HepG2 (cell line): ENCODE data around the gene MXI1. TPM values are rescaled to one million over a fixed set of nuclear protein-coding genes. Genes with fewer than 3 reads are reported as not detected.

Experiments used
- ATAC-seq: fragments of 200-7000 bp; cut with Tn5 transposase; 3 replicates; pipeline ENCODE4 v1.9.1; 2020; ENCODE audit warnings: mild to moderate bottlenecking, moderate library complexity
- BruUV-seq: library from RNA; stranded (reverse); fragments of 400-500 nt; replicated peaks from 2 replicates; lab custom pipeline; 2021; lab: Mats Ljungman, UMichigan
- CTCF ChIA-PET: fragments of 300-600 bp; formaldehyde crosslinking; extraction: SDS; loops from one replicate; lab custom pipeline; 2021; ENCODE audit warnings: low total read pairs, inconsistent platforms, low intra/inter-chr PET ratio; lab: Yijun Ruan, JAX
- POLR2A ChIA-PET: fragments of 350-600 bp; sonication (Branson Sonifier 250); formaldehyde crosslinking; loops from one replicate; lab custom pipeline; 2020; ENCODE audit warnings: antibody characterized with exemption, inconsistent platforms; lab: Yijun Ruan, JAX
- DNase-seq: peaks from one replicate; pipeline ENCODE4 v3.0.0-alpha.2; 2015; ENCODE audit warnings: low spot score
- FAIRE-seq: peaks from 3 replicates; lab custom pipeline; 2011; peaks lifted over from hg19 to GRCh38; lab: Jason Lieb, UNC
- H2AFZ ChIP-seq: one replicate; pipeline ENCODE4 v1.6.1; 2011; ENCODE audit warnings: low read length, inconsistent platforms
- H3K27ac ChIP-seq: fragments of 300-600 bp; 3 replicates; pipeline ENCODE4 v1.8.0; 2011; ENCODE audit warnings: mixed run types, mild to moderate bottlenecking, mixed read lengths, low read length, inconsistent platforms; ENCODE audit not compliant: insufficient read depth; ENCODE audit errors: extremely low read length
- H3K27me3 ChIP-seq, 2 experiments: fragments of 200-600 bp in 1 of 2; 2 replicates in 1 of 2; 3 replicates in 1 of 2; pipeline versions ENCODE4 v1.6.0 to v1.8.0; 2011; ENCODE audit warnings: low read length in 2 of 2, mild to moderate bottlenecking in 2 of 2, moderate library complexity in 2 of 2, inconsistent platforms in 1 of 2; ENCODE audit not compliant: insufficient read depth in 2 of 2, control insufficient read depth in 1 of 2
- H3K36me3 ChIP-seq, 2 experiments: fragments of 200-600 bp in 1 of 2; replicated peaks in 1 of 2; 2 replicates in 1 of 2; 3 replicates in 1 of 2; pipeline versions ENCODE4 v1.5.1 to v1.8.0; 2011; ENCODE audit warnings: low read length in 2 of 2, inconsistent platforms in 1 of 2; ENCODE audit not compliant: insufficient read depth in 2 of 2, control insufficient read depth in 1 of 2
- H3K4me1 ChIP-seq: 2 replicates; pipeline ENCODE4 v1.5.1; 2012; ENCODE audit warnings: low read length, inconsistent platforms; ENCODE audit not compliant: insufficient read depth
- H3K4me2 ChIP-seq: 2 replicates; pipeline ENCODE4 v1.6.0; 2011; ENCODE audit warnings: low read depth, low read length, inconsistent platforms
- H3K4me3 ChIP-seq, 3 experiments: fragments of 200-600 bp in 1 of 3; sonication (generic), shearing (Covaris generic) in 1 of 3; replicated peaks in 1 of 3; 2 replicates each; pipeline ENCODE4 v1.5.1; 2011 to 2016; ENCODE audit warnings: low read length in 3 of 3, inconsistent platforms in 2 of 3, low read depth in 2 of 3, mild to moderate bottlenecking in 2 of 3, control low read depth in 1 of 3, mixed read lengths in 1 of 3; ENCODE audit not compliant: insufficient read depth in 1 of 3
- H3K79me2 ChIP-seq: one replicate; pipeline ENCODE4 v1.6.1; 2011; ENCODE audit warnings: low read length, inconsistent platforms; ENCODE audit not compliant: insufficient read depth
- H3K9ac ChIP-seq: 2 replicates; pipeline ENCODE4 v1.6.0; 2011; ENCODE audit warnings: mild to moderate bottlenecking, low read depth, low read length, inconsistent platforms; ENCODE audit not compliant: insufficient read depth
- H3K9me3 ChIP-seq: 2 replicates; pipeline ENCODE4 v1.5.1; 2012; ENCODE audit warnings: mild to moderate bottlenecking, low read length
- H4K20me1 ChIP-seq: 2 replicates; pipeline ENCODE4 v1.6.0; 2011; ENCODE audit warnings: inconsistent platforms, mild to moderate bottlenecking, low read length, moderate library complexity; ENCODE audit not compliant: insufficient read depth
- BCLAF1 ChIP-seq: fragments of 450-650 bp; IDR thresholded peaks from 2 replicates; pipeline ENCODE4 v1.6.1; 2017; ENCODE audit warnings: mild to moderate bottlenecking
- CAMTA2 ChIP-seq: sonication (generic); formaldehyde crosslinking; IDR thresholded peaks from 2 replicates; pipeline ENCODE4 v1.4.0; 2020; ENCODE audit warnings: mild to moderate bottlenecking, missing genetic modification reagents, borderline replicate concordance
- CC2D1A ChIP-seq: sonication (generic); formaldehyde crosslinking; IDR thresholded peaks from 2 replicates; pipeline ENCODE4 v1.8.1; 2023; ENCODE audit warnings: mild to moderate bottlenecking, missing genetic modification reagents
- FIP1L1 ChIP-seq: fragments of 200-400 bp; formaldehyde crosslinking; IDR thresholded peaks from 2 replicates; pipeline ENCODE4 v1.6.1; 2018; ENCODE audit warnings: low read depth, mild to moderate bottlenecking, low read length, moderate library complexity, borderline replicate concordance; ENCODE audit not compliant: insufficient read depth
- FOXA3 ChIP-seq: IDR thresholded peaks from 2 replicates; pipeline ENCODE4 v1.6.1; 2016; ENCODE audit warnings: missing genetic modification reagents, missing compliant biosample characterization
- NCOA2 ChIP-seq: sonication (generic); formaldehyde crosslinking; IDR thresholded peaks from 2 replicates; pipeline ENCODE4 v1.8.0; 2022; ENCODE audit warnings: inconsistent platforms
- SALL2 ChIP-seq: sonication (generic); formaldehyde crosslinking; IDR thresholded peaks from 2 replicates; pipeline ENCODE4 v1.8.1; 2023; ENCODE audit warnings: mild to moderate bottlenecking, missing genetic modification reagents, inconsistent platforms
- SNAPC5 ChIP-seq: sonication (generic); formaldehyde crosslinking; IDR thresholded peaks from 2 replicates; pipeline ENCODE4 v1.8.1; 2023; ENCODE audit warnings: mild to moderate bottlenecking, missing genetic modification reagents, borderline replicate concordance
- ZBTB3 ChIP-seq: sonication (generic); formaldehyde crosslinking; IDR thresholded peaks from 2 replicates; pipeline ENCODE4 v1.4.0; 2020; ENCODE audit warnings: low read depth, mild to moderate bottlenecking, moderate library complexity, missing genetic modification reagents, borderline replicate concordance
- ZBTB37 ChIP-seq: sonication (generic); formaldehyde crosslinking; IDR thresholded peaks from 2 replicates; pipeline ENCODE4 v1.4.0; 2020; ENCODE audit warnings: mild to moderate bottlenecking, missing genetic modification reagents
- ZMYM4 ChIP-seq: sonication (generic); formaldehyde crosslinking; IDR thresholded peaks from 2 replicates; pipeline ENCODE4 v1.8.1; 2023; ENCODE audit warnings: mild to moderate bottlenecking, missing genetic modification reagents
- ZNF432 ChIP-seq: sonication (generic); formaldehyde crosslinking; IDR thresholded peaks from 2 replicates; pipeline ENCODE4 v1.5.0; 2020; ENCODE audit warnings: missing genetic modification reagents, mild to moderate bottlenecking, borderline replicate concordance
- ZNF629 ChIP-seq: sonication (generic); formaldehyde crosslinking; conservative IDR thresholded peaks from 2 replicates; pipeline ENCODE4 v1.5.0; 2020; ENCODE audit warnings: missing genetic modification reagents
- ZNF709 ChIP-seq: sonication (generic); formaldehyde crosslinking; IDR thresholded peaks from 2 replicates; pipeline ENCODE4 v1.5.0; 2020; ENCODE audit warnings: mild to moderate bottlenecking, missing genetic modification reagents
- WGBS: methylation state at CpG from one replicate; pipeline ENCODE4 v1.1.6; 2017; ENCODE audit warnings: low lambda C conversion rate; 5-methylcytosine and 5-hydroxymethylcytosine counted together
- in situ Hi-C: cut with HindIII; loops from 2 replicates; pipeline ENCODE4 v1.10.0; 2017; ENCODE audit warnings: low pct_unique_long_range_greater_than_20kb; ENCODE audit not compliant: extremely low pct_ligation_motif_present
- intact Hi-C: fragments of 100-400 bp; cut with micrococcal nuclease; formaldehyde crosslinking; loops from one replicate; pipeline ENCODE4 v1.10.0; 2022; ENCODE audit not compliant: unreplicated experiment
- polyA plus RNA-seq, 8 experiments: library from polyadenylated mRNA; depleted of rRNA in 3 of 8; stranded (reverse) in 7 of 8; unstranded in 1 of 8; fragments of >200 nt; fragmentation: Illumina TruSeq in 4 of 8; extraction: Trizol in 4 of 8; gene quantifications; 2 replicates each; pipeline versions ENCODE4 v1.2.1 to v1.2.3, GENCODE V29; 2011 to 2016; ENCODE audit warnings: low read depth in 4 of 8, missing spikeins in 1 of 8, mixed read lengths in 1 of 8; ENCODE audit not compliant: insufficient read depth in 1 of 8
- total RNA-seq, 5 experiments: library from RNA; depleted of rRNA; stranded (reverse); fragments of >200 nt; fragmentation: Illumina TruSeq; extraction: Trizol; gene quantifications; 2 replicates each; pipeline ENCODE4 v1.2.3, GENCODE V29; 2016; ENCODE audit warnings: low read depth in 1 of 5

MXI1 gene
- total and polyA plus RNA-seq, 2 of the 13 experiments (the other 11 are each of a cell fraction or from before 2014, with no cell fraction given), result 6.6 to 22.0 TPM

GRCh38 chr10:110275128-110275729, 67.8 kb downstream of the MXI1 start:
- Histone ChIP-seq H3K9me3 (no peaks in the 10 kb centered on the region), H2AFZ (no peak overlapping the region), H3K27me3 (no peaks in the 10 kb centered on the region; a peak in 1 of 5 replicates), H4K20me1 (peaks cover 10% of the 10 kb centered on the region; the same call in 1 of the 2 replicates), H3K36me3 (peaks cover 1 to 4% of the 10 kb centered on the region in 2 experiments), H3K9ac (no peak overlapping the region), H3K4me3 (no peak overlapping the region), H3K4me1 (peaks cover 35% of the 10 kb centered on the region), H3K27ac (no peak overlapping the region), H3K79me2 (peaks cover 8% of the 10 kb centered on the region), H3K4me2 (no peak overlapping the region)
- ATAC-seq, result no peak
- intact Hi-C loops, result no loop called here
- FAIRE-seq, result no peak
- BruUV-seq, result no TSS peak
- TF ChIP-seq ZNF629 (CRISPR knock-in tag) (no peak), ZBTB3 (CRISPR knock-in tag) (no peak), CAMTA2 (CRISPR knock-in tag) (no peak)
- in situ Hi-C loops, result no loop called here
- ChIA-PET CTCF (no interaction called here), POLR2A (interaction anchor here (0.6 to 1.8 kb wide), 2 partner anchors 30 to 153 kb away, joined by 3 read pairs; partner anchors contain the start of gene SMNDC1)
- WGBS, result 55% methylated on average over 2 of the region's 2 CpGs
- DNase-seq, result no peak

GRCh38 chr10:110276603-110277002, 69.2 kb downstream of the MXI1 start:
- WGBS, result 99% methylated on average over 5 of the region's 5 CpGs
- CTCF ChIA-PET, result interaction anchor here (6.1 kb wide), 1 partner anchor 139 kb away, joined by 73 read pairs; no protein-coding TSS in a partner anchor
- no peak for TF ChIP-seq FOXA3 (CRISPR knock-in tag)
- no peak for TF ChIP-seq FIP1L1
- no peak for TF ChIP-seq SALL2 (CRISPR knock-in tag)
- TF ChIP-seq ZNF432 (CRISPR knock-in tag), result no peak
- no peak for TF ChIP-seq BCLAF1
- no peak for TF ChIP-seq SNAPC5 (CRISPR knock-in tag)
- no peak for TF ChIP-seq CC2D1A (CRISPR knock-in tag)
- TF ChIP-seq ZNF709 (CRISPR knock-in tag), result no peak
- no peak for TF ChIP-seq NCOA2 (CRISPR knock-in tag)
- no peak for TF ChIP-seq ZBTB37 (CRISPR knock-in tag)
- TF ChIP-seq ZMYM4 (CRISPR knock-in tag), result no peak

More at GRCh38 chr10:110276603-110277002, 69.2 kb downstream of the MXI1 start:
- H3K27me3 ChIP-seq, result no peaks in the 10 kb centered on the region; a peak in 1 of 5 replicates
- H2AFZ ChIP-seq, result no peak overlapping the region
- no TSS peak for BruUV-seq
- POLR2A ChIA-PET, result no interaction called here
- DNase-seq (no peak), ATAC-seq (no peak), FAIRE-seq (no peak)
- H3K9me3 ChIP-seq, result no peaks in the 10 kb centered on the region
- H3K27ac ChIP-seq, result no peak overlapping the region
- H3K9ac ChIP-seq, result no peak overlapping the region
- peaks cover 1 to 9% of the 10 kb centered on the region in 2 experiments for H3K36me3 ChIP-seq
- no peak overlapping the region for H3K4me3 ChIP-seq
- intact Hi-C loops, result no loop called here
- in situ Hi-C loops, result no loop called here
- no peak overlapping the region for H3K4me2 ChIP-seq
- peaks cover 8% of the 10 kb centered on the region; the same call in 1 of the 2 replicates for H4K20me1 ChIP-seq
- peaks cover 21% of the 10 kb centered on the region for H3K4me1 ChIP-seq
- H3K79me2 ChIP-seq, result peaks cover 5% of the 10 kb centered on the region
